ENCODE data around the gene IL6ST.

The IL6ST gene

DNA sequence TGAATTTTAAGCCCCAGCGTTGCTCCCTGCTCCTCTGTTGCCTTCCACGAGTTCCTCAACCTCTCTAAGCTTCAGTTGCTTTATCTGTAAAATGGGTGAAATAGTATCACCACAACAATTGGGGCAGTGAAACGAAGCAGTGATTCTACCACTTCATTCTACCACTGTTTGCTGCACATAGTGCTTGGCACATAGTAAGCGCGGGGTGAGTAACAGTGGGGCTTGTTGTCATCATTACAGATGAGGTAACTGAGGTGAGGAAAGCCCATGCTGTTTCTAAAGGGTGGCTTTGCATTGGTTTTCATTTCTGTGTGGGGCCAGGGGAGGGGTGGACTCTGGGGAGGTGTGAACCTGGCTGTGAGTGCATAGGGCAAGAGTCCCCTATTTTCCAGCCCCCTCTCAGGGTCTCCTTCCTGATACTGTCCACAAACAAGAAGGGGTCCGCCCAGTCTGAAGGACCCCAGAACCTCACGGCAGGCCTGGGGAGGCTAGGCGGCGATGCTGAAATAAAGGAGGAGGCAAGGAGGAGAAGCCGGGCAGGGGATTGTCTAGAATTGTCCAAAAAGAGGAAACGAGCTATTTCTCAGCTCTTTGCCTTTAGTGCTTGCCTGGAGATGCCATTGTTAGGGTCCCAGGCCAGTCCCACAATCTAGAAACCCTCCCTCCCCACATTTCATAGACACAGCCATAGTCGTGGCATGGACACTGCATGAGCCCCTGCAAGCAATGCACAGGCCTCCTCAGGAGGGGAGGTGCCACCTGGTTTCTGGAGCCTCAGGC, 65.6 kb downstream of the IL6ST start:
- H3K4me1 ChIP-seq (ENCODE audit: control insufficient read depth, low read length) = no peaks in the 10 kb centered on the region

DNA sequence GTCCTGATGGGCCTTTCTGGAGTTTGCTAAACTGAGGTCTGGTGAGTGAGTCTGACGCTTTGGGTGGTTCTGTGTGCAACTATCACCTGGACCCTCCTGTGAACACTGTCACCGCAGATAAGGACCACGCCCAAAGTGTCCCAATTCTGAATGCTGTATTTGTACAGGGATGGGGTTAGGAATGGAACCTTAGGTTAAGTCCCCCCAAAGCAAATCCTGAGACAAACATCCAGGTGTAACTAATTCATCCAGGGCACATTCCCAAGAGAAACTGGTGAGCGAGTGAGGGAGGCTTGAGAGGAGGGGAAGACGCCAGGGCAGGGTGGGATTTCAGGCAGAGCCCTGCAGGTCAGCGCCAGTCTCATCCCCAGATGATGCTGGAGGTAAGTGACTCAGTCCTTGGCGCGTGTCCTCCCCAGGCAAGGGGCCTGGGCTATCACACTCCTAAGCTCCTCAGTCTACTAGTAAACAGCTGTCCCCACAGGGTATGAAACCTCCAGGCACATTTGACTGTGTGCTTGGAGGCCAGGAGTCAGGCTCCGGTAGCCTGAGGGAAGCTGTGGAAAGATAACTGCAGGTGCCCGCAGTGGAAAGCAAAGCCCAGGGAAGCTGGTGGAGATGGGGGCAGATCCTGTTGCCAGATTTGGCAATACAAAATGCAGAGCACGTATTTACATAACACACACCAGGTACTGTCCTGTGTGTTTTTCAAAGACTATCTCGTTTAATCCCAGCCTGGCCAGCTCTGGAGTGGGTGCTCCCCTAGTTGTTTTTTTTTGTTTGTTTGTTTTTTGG, 66.7 kb downstream of the IL6ST start:
- H3K4me2 ChIP-seq (ENCODE audit: low read length) = no peak overlapping the region
- no peaks in the 10 kb centered on the region for H3K9me3 ChIP-seq (ENCODE audit: control insufficient read depth, insufficient read depth, low read length)
- no peak overlapping the region for H3K4me3 ChIP-seq (ENCODE audit: low read length)
- no peaks in the 10 kb centered on the region for H3F3A ChIP-seq (ENCODE audit: control insufficient read depth, insufficient read depth)
- H3K27me3 ChIP-seq (ENCODE audit: control insufficient read depth, low read length) = peaks cover 3% of the 10 kb centered on the region
- no peaks in the 10 kb centered on the region for H3K79me2 ChIP-seq (ENCODE audit: control insufficient read depth, low read length)
- H3K9me2 ChIP-seq (replicated peaks; ENCODE audit: control insufficient read depth, low read length) = no peaks in the 10 kb centered on the region
- no peaks in the 10 kb centered on the region for H4K20me1 ChIP-seq (ENCODE audit: control insufficient read depth, insufficient read depth, low read depth, low read length)
- H3K36me3 ChIP-seq (ENCODE audit: control insufficient read depth, low read length) = no peaks in the 10 kb centered on the region
- TF ChIP-seq EZH2phosphoT487 (IDR thresholded peaks at IDR 0.05; ENCODE audit: borderline replicate concordance, low read length) = no peak
- TF ChIP-seq, protein P1, sequence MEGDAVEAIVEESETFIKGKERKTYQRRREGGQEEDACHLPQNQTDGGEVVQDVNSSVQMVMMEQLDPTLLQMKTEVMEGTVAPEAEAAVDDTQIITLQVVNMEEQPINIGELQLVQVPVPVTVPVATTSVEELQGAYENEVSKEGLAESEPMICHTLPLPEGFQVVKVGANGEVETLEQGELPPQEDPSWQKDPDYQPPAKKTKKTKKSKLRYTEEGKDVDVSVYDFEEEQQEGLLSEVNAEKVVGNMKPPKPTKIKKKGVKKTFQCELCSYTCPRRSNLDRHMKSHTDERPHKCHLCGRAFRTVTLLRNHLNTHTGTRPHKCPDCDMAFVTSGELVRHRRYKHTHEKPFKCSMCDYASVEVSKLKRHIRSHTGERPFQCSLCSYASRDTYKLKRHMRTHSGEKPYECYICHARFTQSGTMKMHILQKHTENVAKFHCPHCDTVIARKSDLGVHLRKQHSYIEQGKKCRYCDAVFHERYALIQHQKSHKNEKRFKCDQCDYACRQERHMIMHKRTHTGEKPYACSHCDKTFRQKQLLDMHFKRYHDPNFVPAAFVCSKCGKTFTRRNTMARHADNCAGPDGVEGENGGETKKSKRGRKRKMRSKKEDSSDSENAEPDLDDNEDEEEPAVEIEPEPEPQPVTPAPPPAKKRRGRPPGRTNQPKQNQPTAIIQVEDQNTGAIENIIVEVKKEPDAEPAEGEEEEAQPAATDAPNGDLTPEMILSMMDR (IDR thresholded peaks at IDR 0.05; ENCODE audit: low read depth, low read length, poor library complexity, severe bottlenecking) = no peak
- no peak overlapping the region for H3K27ac ChIP-seq (ENCODE audit: low read depth, low read length)
- peaks cover 6% of the 10 kb centered on the region for H3K4me1 ChIP-seq (ENCODE audit: control insufficient read depth, low read length)

More for the DNA sequence above, 65.6 kb downstream of the IL6ST start:
- Histone ChIP-seq H3K4me2 (ENCODE audit: low read length) (no peak overlapping the region), H3K9me3 (ENCODE audit: control insufficient read depth, insufficient read depth, low read length) (no peaks in the 10 kb centered on the region), H3K4me3 (ENCODE audit: low read length) (no peak overlapping the region), H3K27ac (ENCODE audit: low read depth, low read length) (no peak overlapping the region), H3F3A (ENCODE audit: control insufficient read depth, insufficient read depth) (no peaks in the 10 kb centered on the region), H3K9me2 (replicated peaks; ENCODE audit: control insufficient read depth, low read length) (no peaks in the 10 kb centered on the region), H3K27me3 (ENCODE audit: control insufficient read depth, low read length) (no peaks in the 10 kb centered on the region), H3K36me3 (ENCODE audit: control insufficient read depth, low read length) (no peaks in the 10 kb centered on the region), H3K79me2 (ENCODE audit: control insufficient read depth, low read length) (no peaks in the 10 kb centered on the region), H4K20me1 (ENCODE audit: control insufficient read depth, insufficient read depth, low read depth, low read length) (no peaks in the 10 kb centered on the region)
- TF ChIP-seq, protein P1 (IDR thresholded peaks at IDR 0.05; ENCODE audit: low read depth, low read length, poor library complexity, severe bottlenecking) = no peak
- no peak for TF ChIP-seq EZH2phosphoT487 (IDR thresholded peaks at IDR 0.05; ENCODE audit: borderline replicate concordance, low read length)

DNA sequence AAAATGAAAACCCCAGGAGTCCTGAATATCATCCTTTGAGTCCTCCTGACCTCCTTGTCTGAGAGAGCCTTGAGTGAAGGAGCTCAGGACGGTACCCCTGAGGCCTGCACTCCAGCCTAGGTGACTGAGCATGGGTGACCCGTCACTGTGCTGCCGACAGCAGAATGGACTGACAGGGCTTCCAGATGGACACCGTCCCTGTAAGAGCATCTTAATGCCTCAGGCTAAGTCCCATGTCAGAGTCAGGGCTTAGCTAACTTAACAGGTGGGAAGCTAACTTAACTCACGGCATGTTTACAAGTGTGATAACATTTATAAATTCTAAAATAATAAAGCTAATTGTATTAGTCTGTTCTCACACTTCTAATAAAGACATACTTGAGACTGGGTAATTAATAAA, 68.3 kb downstream of the IL6ST start:
- no peaks in the 10 kb centered on the region for H3K9me3 ChIP-seq (ENCODE audit: control insufficient read depth, insufficient read depth, low read length)
- no peak for TF ChIP-seq EZH2phosphoT487 (IDR thresholded peaks at IDR 0.05; ENCODE audit: borderline replicate concordance, low read length)
- TF ChIP-seq, protein P1 (IDR thresholded peaks at IDR 0.05; ENCODE audit: low read depth, low read length, poor library complexity, severe bottlenecking) = no peak

More for the DNA sequence above, 68.3 kb downstream of the IL6ST start:
- Histone ChIP-seq H3K4me3 (ENCODE audit: low read length) (no peak overlapping the region), H3K27me3 (ENCODE audit: control insufficient read depth, low read length) (peaks cover 3% of the 10 kb centered on the region), H3F3A (ENCODE audit: control insufficient read depth, insufficient read depth) (no peaks in the 10 kb centered on the region), H3K4me1 (ENCODE audit: control insufficient read depth, low read length) (peaks cover 9% of the 10 kb centered on the region), H3K4me2 (ENCODE audit: low read length) (no peak overlapping the region), H3K36me3 (ENCODE audit: control insufficient read depth, low read length) (no peaks in the 10 kb centered on the region), H3K79me2 (ENCODE audit: control insufficient read depth, low read length) (no peaks in the 10 kb centered on the region), H3K9me2 (replicated peaks; ENCODE audit: control insufficient read depth, low read length) (no peaks in the 10 kb centered on the region), H3K27ac (ENCODE audit: low read depth, low read length) (no peak overlapping the region), H4K20me1 (ENCODE audit: control insufficient read depth, insufficient read depth, low read depth, low read length) (no peaks in the 10 kb centered on the region)

Data from DOHH2 (cell line).